Hepatocyte (in vitro differentiated cells): ENCODE data around the gene YJEFN3. TPM values are rescaled to one million over a fixed set of nuclear protein-coding genes. Genes with fewer than 3 reads are reported as not detected.

Experiments used
- DNase-seq: peaks from one replicate; pipeline ENCODE4 v3.0.0-alpha.2; 2016; ENCODE audit warnings: low spot score
- H2AFZ ChIP-seq: fragments of 200-600 bp; sonication (generic); 2 replicates; pipeline ENCODE4 v1.6.0; 2016; ENCODE audit warnings: antibody characterized with exemption, mild to moderate bottlenecking
- H3K27ac ChIP-seq: fragments of 200-600 bp; sonication (generic); 2 replicates; pipeline ENCODE4 v1.5.1; 2016; ENCODE audit warnings: mild to moderate bottlenecking
- H3K27me3 ChIP-seq: fragments of 200-600 bp; sonication (generic); 2 replicates; pipeline ENCODE4 v1.6.1; 2016
- H3K36me3 ChIP-seq: fragments of 200-600 bp; sonication (generic); replicated peaks from 2 replicates; pipeline ENCODE4 v1.5.1; 2016; ENCODE audit warnings: low read depth; ENCODE audit not compliant: insufficient read depth
- H3K4me1 ChIP-seq: fragments of 200-600 bp; sonication (generic); 2 replicates; pipeline ENCODE4 v1.5.1; 2016; ENCODE audit warnings: mild to moderate bottlenecking, moderate library complexity; ENCODE audit not compliant: insufficient read depth
- H3K4me2 ChIP-seq: fragments of 200-600 bp; sonication (generic); 2 replicates; pipeline ENCODE4 v1.6.0; 2016
- H3K4me3 ChIP-seq: fragments of 200-600 bp; sonication (generic); 2 replicates; pipeline ENCODE4 v1.5.1; 2016; ENCODE audit warnings: mild to moderate bottlenecking
- H3K79me2 ChIP-seq: fragments of 200-600 bp; sonication (generic); 2 replicates; pipeline ENCODE4 v1.6.0; 2017; ENCODE audit warnings: mild to moderate bottlenecking
- H3K9me2 ChIP-seq: fragments of 200-600 bp; sonication (generic); replicated peaks from 2 replicates; pipeline ENCODE4 v1.6.0; 2017; ENCODE audit warnings: mild to moderate bottlenecking; ENCODE audit not compliant: insufficient read depth
- H3K9me3 ChIP-seq: fragments of 200-600 bp; sonication (generic); 2 replicates; pipeline ENCODE4 v1.5.1; 2016; ENCODE audit warnings: low read depth, mild to moderate bottlenecking
- H4K20me1 ChIP-seq: fragments of 200-600 bp; sonication (generic); 2 replicates; pipeline ENCODE4 v1.6.0; 2016; ENCODE audit warnings: mild to moderate bottlenecking; ENCODE audit not compliant: insufficient read depth, poor library complexity, severe bottlenecking
- EZH2 ChIP-seq: fragments of 200-600 bp; sonication (generic); IDR thresholded peaks from 2 replicates; pipeline ENCODE4 v1.6.1; 2016; ENCODE audit warnings: antibody characterized with exemption, mild to moderate bottlenecking, borderline replicate concordance
- EZH2phosphoT487 ChIP-seq: fragments of 200-600 bp; sonication (generic); IDR thresholded peaks from one replicate; pipeline ENCODE4 v1.6.1; 2018; ENCODE audit warnings: antibody characterized with exemption, mild to moderate bottlenecking, low read depth, moderate library complexity; ENCODE audit not compliant: unreplicated experiment, severe bottlenecking
- WGBS: methylation state at CpG from one replicate; pipeline ENCODE4 v1.1.6; 2016; ENCODE audit warnings: low lambda C conversion rate; ENCODE audit errors: missing lambda C conversion rate; 5-methylcytosine and 5-hydroxymethylcytosine counted together
- polyA plus RNA-seq: library from polyadenylated mRNA; unstranded; fragments of >200 nt; fragmentation: Nextera tagmentation; extraction: Ambion mirVana; gene quantifications from 2 replicates; pipeline ENCODE4 v1.2.1, GENCODE V29; 2016
- total RNA-seq: library from RNA; depleted of rRNA; stranded (reverse); fragments of >200 nt; gene quantifications from 2 replicates; pipeline ENCODE4 v1.2.3, GENCODE V29; 2014
- TF ChIP-seq, protein P1 (sequence below): fragments of 200-600 bp; sonication (generic); IDR thresholded peaks from 2 replicates; pipeline ENCODE4 v1.5.1; 2016; ENCODE audit warnings: antibody characterized with exemption, mild to moderate bottlenecking; ENCODE audit not compliant: poor library complexity

The YJEFN3 gene
- total and polyA plus RNA-seq, 2 experiments from 2014 or later, result 3.0 to 12.5 TPM

DNA sequence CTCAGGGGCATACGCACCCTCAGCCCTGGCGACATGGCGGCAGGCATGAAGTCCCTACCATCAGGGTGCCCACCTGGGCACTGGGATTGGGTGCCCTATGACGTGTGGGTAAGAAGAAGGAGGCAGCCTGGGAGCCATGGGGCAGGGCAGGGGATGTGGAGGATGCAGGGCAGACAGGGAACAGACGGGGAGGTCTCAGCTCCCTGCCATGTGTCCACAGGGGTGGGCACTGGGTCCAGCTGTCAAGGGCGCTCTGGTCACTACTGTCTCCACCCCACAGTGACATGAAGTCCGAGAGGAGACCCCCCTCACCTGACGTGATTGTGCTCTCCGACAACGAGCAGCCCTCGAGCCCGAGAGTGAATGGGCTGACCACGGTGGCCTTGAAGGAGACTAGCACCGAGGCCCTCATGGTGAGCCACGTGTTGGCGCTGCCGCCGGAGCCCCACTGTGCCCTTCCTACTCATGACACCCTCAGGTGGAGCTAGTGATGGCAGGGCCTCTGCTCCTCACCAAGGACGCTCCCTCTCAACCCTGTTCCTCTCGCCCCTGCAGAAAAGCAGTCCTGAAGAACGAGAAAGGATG, 36.6 kb upstream of the YJEFN3 start:
- Histone ChIP-seq H3K9me2 (no peaks in the 10 kb centered on the region), H4K20me1 (no peaks in the 10 kb centered on the region), H3K4me1 (peaks cover 28% of the 10 kb centered on the region), H2AFZ (no peak overlapping the region), H3K27me3 (no peaks in the 10 kb centered on the region), H3K27ac (no peak overlapping the region), H3K36me3 (no peaks in the 10 kb centered on the region), H3K4me3 (no peak overlapping the region), H3K9me3 (no peaks in the 10 kb centered on the region), H3K79me2 (peaks cover 16% of the 10 kb centered on the region), H3K4me2 (no peak overlapping the region)
- no peak for DNase-seq
- TF ChIP-seq, protein P1, sequence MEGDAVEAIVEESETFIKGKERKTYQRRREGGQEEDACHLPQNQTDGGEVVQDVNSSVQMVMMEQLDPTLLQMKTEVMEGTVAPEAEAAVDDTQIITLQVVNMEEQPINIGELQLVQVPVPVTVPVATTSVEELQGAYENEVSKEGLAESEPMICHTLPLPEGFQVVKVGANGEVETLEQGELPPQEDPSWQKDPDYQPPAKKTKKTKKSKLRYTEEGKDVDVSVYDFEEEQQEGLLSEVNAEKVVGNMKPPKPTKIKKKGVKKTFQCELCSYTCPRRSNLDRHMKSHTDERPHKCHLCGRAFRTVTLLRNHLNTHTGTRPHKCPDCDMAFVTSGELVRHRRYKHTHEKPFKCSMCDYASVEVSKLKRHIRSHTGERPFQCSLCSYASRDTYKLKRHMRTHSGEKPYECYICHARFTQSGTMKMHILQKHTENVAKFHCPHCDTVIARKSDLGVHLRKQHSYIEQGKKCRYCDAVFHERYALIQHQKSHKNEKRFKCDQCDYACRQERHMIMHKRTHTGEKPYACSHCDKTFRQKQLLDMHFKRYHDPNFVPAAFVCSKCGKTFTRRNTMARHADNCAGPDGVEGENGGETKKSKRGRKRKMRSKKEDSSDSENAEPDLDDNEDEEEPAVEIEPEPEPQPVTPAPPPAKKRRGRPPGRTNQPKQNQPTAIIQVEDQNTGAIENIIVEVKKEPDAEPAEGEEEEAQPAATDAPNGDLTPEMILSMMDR, result no peak
- TF ChIP-seq EZH2phosphoT487 (no peak), EZH2 (no peak)
- WGBS, result 95% methylated on average over 21 of the region's 21 CpGs

- H3K4me3 ChIP-seq, result no peak overlapping the region
- no peak for DNase-seq
- no peak overlapping the region for H3K4me2 ChIP-seq
- H3K27ac ChIP-seq, result no peak overlapping the region
- TF ChIP-seq, protein P1, result no peak
- no peak for TF ChIP-seq EZH2phosphoT487
- TF ChIP-seq EZH2, result no peak
- H3K9me2 ChIP-seq, result no peaks in the 10 kb centered on the region
- peaks cover 10% of the 10 kb centered on the region for H3K79me2 ChIP-seq
- no peaks in the 10 kb centered on the region for H3K36me3 ChIP-seq
- H3K4me1 ChIP-seq, result peaks cover 11% of the 10 kb centered on the region
- WGBS, result 98% methylated on average over 15 of the region's 15 CpGs
- no peaks in the 10 kb centered on the region for H3K9me3 ChIP-seq
- no peaks in the 10 kb centered on the region for H3K27me3 ChIP-seq
- H4K20me1 ChIP-seq, result no peaks in the 10 kb centered on the region
- no peak overlapping the region for H2AFZ ChIP-seq
These were observed 34.7 kb upstream of the YJEFN3 start for GRCh38 chr19:19493841-19494546.

DNA sequence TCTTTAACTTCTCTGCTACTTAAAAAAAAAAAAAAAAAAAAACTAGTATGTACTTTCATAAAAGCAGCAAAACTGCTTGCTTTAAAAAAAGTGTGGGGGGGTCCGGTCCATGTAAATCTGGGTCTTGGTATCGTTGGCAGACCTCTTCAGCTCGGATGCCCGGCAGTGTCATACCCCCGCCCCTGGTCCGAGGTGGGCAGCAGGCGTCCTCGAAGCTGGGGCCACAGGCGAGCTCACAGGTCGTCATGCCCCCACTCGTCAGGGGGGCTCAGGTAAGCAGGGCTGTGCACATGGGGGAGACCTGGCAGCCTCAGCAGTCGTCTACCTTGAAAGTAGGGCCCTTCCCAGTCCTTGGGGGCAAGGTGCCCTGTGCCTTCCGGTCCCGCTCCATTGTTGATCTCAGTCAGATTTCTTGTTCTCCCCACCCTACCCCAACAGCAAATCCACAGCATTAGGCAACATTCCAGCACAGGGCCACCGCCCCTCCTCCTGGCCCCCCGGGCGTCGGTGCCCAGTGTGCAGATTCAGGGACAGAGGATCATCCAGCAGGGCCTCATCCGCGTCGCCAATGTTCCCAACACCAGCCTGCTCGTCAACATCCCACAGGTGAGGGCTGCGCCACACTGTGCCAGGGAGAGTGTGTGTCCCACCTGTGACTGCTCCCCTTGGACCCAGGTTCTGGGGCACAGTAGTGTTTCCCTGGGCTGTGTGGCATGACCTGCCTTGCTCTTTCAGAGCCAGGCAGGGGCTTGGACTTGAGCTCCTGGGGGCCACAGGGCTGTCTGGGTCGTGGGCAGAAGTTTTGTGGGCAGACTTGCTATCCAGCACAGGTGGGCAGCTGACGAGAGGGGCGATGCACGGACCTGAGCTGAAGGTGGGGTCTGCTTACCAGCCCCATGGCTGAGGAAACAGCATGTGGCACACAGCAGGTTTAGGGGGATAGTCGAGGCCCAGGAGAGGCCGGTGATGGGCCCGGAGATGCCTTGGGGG, 32.8 kb upstream of the YJEFN3 start:
- Histone ChIP-seq H3K79me2 (peaks cover 5% of the 10 kb centered on the region), H3K9me3 (no peaks in the 10 kb centered on the region), H4K20me1 (no peaks in the 10 kb centered on the region), H3K27me3 (no peaks in the 10 kb centered on the region), H3K4me3 (no peak overlapping the region), H3K4me1 (no peaks in the 10 kb centered on the region), H3K4me2 (no peak overlapping the region), H2AFZ (no peak overlapping the region), H3K36me3 (no peaks in the 10 kb centered on the region), H3K27ac (no peak overlapping the region), H3K9me2 (no peaks in the 10 kb centered on the region)
- WGBS, result 95% methylated on average over 28 of the region's 30 CpGs
- DNase-seq, result no peak
- TF ChIP-seq EZH2phosphoT487, result no peak
- no peak for TF ChIP-seq EZH2
- TF ChIP-seq, protein P1, result no peak
